HG02970 (cell line): Measurements from ENCODE around the gene SPTA1.

Source experiments
- ATAC-seq: cut with Tn5 transposase; IDR thresholded peaks from one replicate; pipeline ENCODE4 v1.9.1; 2021; ENCODE audit warnings: mild to moderate bottlenecking, moderate library complexity, moderate number of reproducible peaks; ENCODE audit not compliant: unreplicated experiment, low FRiP score

Gene SPTA1

DNA sequence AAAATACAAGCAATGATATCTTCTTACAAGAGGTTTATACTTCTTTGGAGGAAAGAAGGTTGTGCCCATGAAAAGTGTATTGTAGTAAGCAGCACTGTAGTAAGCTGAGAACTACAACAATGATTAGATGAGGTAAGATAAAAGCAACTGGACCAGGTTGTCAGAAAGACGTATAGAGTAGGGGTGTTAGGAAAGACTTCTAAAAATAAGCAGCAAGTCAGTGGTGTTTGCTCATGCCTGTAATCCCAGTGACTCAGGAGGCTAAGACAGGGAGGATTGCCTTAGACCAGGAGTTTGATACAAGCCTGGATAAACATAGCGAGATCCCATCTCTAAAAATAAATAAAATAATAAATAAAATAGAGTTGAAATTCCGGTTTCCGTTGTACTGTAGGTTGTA, 102.6 kb downstream of the SPTA1 start:
- ATAC-seq = no peak

GRCh38 chr1:158579733-158580132, 106.8 kb downstream of the SPTA1 start, which contains the start of gene OR10X1:
TSS of gene OR10X1 (minus strand) at chr1:158579899. CDS start at chr1:158579899, 0 bp downstream.
- no peak for ATAC-seq

- ATAC-seq = no peak
These were observed 109.0 kb downstream of the SPTA1 start for GRCh38 chr1:158577561-158577960.

- ATAC-seq = no peak
These were observed 114.3 kb downstream of the SPTA1 start for GRCh38 chr1:158572226-158572625.

DNA sequence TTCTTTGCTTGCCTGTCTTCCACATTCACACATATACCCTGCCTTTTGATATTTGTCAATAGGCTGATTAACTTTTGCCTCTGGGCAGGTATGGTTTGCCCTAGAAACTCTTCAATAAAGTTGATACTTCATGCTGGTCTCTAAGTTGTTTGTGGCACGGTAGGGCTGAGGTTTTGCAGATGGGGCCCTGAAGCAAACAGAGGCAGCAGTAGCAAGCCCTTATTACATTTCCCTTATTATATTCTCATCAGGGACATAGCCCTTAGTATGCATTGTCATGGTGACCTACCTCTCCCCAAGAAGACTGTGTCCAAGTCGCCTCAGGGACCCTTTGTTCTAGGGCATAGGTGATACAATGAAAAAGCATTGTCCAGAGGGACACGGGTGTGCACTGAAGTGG, 116.0 kb downstream of the SPTA1 start, which contains the start of gene OR6P1:
TSS of gene OR6P1 (minus strand) at position 101 of the 400 bp plus-strand sequence. CDS start 6,976 bp downstream, outside the sequence.
- no peak for ATAC-seq

GRCh38 chr1:158564608-158565007, 121.9 kb downstream of the SPTA1 start:
- no peak for ATAC-seq

GRCh38 chr1:158563853-158564252, 122.7 kb downstream of the SPTA1 start:
- no peak for ATAC-seq
